NCI-H2171 treated with DMSO at 0.1 percent for 48 hours (cell line): ENCODE measurements around the gene MAG.

Source experiments
- DNase-seq: peaks from one replicate; lab custom pipeline; 2025; lab: John Stamatoyannopoulos, UW

The MAG gene

DNA sequence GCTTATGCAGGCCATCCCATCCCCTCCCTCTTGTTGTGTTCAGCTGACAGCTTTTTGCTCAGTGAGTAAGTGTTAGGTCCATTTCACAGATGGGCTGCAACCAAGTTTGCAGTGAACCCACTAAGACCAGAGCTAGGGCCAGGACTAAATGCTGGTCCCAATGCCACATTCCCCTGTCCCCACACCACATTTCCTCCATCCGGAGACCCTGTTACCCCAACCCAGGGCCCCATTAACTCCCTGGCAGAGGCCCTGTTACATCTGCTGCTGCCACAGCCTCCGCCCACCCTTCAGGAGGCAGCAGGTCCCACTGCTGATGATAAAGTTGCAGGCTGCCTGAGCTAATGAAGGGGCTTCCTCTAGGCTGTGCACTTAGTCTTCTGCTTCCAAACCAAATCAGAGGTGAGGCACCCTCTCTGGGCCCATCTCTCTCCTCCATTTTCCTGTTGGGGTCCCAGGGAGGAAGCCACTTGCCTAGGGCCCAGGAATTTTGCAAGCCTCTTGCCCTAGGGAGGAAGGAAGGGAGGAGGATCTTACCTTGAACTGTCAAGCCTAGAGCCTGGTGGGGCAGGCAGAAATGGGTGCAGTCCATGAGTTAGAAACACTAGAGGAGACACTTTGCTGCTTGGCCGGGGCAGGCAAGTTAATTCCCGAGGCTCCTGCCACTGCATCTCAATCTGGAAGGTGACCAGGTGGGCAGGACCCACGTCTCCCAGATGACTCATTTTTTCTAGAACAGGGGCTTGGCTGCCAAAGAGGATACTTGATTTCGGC lies 26.6 kb upstream of the MAG start:
- DNase-seq, result peak; percentile 3

GRCh38 chr19:35265900-35266519 lies 26.0 kb upstream of the MAG start:
- DNase-seq, result no peak

GRCh38 chr19:35266520-35267352 lies 25.2 kb upstream of the MAG start:
- peak; percentile 22 for DNase-seq

- DNase-seq, result no peak
Observed at GRCh38 chr19:35267353-35267817, 24.6 kb upstream of the MAG start.

DNA sequence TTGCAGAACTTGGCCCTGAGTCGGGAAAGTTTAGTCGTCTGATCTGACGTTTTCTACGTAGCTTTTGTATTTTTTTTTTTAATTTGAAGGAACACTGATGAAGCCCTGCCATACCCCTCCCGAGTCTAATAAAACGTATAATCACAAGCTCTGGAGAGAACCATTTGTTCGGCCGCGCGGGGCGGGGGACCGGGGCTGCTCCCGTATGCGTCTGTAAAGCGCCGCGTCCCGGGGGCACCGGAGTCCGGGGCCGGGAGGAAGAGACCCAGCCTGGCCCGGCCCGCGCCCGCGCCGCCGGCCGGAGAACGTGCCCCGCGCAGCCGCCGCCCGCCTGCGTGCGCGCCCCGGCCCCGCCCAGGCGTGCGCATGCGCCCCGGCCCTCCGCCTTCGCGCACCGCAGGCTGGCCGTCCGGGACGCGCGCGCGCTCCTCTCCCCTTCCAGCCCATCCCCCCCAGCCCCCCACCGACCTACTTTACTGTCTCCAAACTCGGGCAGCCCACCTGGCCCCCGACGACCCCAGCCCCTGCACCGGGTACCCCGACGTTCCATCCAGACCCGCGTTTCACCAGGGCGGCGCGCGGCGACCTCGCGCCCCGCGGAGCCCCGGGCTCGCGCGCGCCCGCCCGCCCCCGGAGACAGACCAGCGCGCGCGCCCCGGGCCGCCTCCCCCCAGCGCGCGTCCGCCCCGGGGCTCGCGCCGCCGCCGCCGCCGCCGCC lies 24.0 kb upstream of the MAG start:
- peak; percentile 67 for DNase-seq

- DNase-seq, result peak; percentile 73
Observed at GRCh38 chr19:35268536-35269437, 23.2 kb upstream of the MAG start, which contains the start of gene USF2. USF2 (plus strand) TSS chr19:35268962; CDS start chr19:35269102, 140 bp downstream.

GRCh38 chr19:35269438-35270117 lies 22.4 kb upstream of the MAG start:
- peak; percentile 71 for DNase-seq

DNA sequence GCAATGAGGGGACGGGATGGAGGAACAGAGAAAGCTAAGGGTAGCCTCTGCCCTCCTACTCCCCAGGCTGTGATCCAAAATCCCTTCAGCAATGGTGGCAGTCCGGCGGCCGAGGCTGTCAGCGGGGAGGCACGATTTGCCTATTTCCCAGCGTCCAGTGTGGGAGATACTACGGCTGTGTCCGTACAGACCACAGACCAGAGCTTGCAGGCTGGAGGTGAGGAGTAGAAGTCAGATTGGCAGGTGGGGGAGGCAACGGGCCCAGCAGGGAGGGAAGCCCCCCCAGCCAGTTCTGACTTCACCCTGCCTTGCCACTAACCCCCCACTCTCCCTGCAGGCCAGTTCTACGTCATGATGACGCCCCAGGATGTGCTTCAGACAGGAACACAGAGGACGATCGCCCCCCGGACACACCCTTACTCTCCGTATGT lies 21.6 kb upstream of the MAG start:
- DNase-seq, result no peak

DNA sequence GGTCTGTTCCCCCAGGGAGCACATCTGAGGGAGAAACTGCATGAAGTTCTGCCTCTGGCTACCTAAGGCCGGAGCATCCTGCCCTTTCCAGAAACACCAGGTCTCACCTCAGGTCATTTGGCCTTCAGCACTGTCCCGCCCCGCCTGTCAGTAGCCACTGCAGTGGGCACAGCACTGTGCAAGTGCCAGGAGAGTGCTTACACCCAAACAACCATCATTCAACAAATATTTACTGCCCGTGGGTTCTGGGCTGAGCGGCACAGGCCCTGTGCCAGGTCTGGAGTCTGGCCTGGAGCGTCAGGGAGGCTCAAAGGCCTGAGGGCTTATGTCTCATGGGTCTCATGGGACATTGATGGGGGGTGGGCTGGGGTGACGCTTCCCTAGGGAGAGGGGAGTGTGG lies 20.4 kb upstream of the MAG start:
- DNase-seq, result no peak

DNA sequence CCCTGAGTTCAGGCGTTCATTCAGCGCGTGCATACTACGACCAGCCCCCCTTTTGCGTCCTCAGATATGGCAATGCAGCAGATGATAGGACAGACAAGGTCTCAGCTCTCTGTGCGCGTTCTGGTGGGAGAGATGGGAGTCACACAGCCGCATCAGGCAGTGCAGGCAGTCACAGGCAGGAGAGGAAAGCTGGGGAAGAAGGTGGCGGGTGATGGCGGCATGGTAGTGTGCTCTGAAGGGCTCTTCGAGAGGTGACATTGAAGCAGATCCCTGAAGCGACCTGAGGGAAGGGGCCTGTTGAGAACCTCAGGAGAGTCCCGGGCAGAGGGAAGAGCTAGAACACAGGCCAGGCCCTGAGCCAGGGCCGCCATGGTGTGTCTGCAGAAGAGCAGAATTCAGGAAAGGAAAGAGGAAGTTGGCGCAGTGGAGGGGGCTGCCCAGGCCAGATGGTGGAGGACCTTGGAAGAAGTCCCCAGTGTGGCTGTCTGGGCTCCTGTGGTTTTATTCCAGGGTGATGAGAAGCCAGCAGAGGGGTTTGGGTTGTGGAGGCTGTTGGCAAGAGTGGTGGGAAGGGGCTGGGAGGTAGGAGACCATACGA lies 19.7 kb upstream of the MAG start:
- no peak for DNase-seq

DNA sequence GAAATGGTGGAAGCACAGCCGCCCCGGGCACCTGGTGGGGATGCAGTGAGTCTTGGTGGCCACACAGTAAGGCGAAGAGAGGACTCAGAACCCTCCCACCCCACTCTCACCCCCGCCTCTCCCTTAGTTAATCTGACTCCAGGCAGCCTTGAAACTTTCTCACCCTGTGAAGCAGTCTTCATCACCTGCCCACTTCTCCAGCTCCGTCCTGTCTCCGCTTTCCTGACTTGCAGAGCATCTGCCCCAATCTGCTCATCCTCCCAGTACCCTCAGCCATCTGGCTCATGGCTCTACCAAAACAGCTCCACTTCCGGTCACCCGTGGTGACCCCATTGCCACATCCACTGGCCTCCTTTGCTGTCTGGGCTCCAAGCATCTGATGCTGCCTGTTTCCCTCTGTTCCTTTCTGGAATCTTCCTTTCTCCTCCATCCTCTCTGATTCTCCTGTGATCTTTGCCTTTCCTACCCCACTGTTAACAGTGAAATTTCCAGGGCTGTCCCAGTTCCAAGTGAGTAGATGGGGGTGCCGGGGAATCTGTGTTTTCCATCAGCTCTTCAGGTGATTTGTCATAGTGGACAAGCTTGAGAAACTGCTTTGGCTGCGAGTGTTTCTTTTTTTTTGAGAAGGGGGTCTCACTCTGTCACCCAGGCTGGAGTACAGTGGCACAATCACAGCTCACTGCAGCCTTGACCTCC lies 18.9 kb upstream of the MAG start:
- DNase-seq, result no peak

- DNase-seq, result no peak
Observed at GRCh38 chr19:35273686-35274259, 18.2 kb upstream of the MAG start.

DNA sequence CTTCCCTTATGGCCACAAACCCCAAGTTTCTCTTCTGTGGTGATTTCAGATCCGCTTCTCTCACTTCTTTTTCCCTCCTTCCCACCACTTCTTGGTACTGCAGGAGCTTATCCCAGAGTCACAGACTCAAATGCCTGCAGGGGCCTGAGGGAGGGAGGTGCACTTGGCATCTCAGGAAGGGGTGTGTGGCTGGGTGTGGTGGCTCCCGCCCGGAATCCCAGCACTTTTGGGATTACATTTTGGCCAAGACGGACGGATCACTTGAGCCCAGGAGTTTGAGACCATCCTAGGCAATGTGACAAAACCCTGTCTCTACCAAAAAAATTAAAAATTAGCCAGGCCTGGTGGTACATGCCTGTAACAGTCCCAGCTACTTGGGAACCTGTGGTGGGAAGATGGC lies 17.6 kb upstream of the MAG start:
- DNase-seq, result no peak

- DNase-seq, result no peak
Observed at GRCh38 chr19:35276706-35277281, 15.2 kb upstream of the MAG start.

DNA sequence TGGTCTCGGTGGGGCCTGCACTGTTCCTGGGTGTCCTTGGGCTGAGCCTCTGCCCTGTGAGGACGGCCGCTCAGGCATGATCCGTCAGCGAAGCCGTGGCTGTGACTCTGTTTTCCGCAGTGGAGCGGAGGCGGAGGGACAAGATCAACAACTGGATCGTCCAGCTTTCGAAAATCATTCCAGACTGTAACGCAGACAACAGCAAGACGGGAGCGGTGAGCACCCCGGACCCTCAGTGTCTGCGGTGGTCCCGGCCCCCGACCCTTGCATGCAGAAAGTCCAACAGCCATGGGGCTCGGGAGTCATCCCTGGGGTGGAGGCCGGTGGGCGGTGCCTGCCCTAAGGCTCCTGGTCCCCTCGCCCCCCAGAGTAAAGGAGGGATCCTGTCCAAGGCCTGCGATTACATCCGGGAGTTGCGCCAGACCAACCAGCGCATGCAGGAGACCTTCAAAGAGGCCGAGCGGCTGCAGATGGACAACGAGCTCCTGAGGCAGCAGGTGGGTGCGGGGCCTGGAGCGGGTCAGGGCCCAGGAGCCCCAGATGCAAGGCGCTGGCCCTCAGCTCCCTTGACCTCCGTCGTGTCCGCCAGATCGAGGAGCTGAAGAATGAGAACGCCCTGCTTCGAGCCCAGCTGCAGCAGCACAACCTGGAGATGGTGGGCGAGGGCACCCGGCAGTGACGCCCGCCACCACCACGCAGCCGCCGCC lies 13.2 kb upstream of the MAG start:
- no peak for DNase-seq

DNA sequence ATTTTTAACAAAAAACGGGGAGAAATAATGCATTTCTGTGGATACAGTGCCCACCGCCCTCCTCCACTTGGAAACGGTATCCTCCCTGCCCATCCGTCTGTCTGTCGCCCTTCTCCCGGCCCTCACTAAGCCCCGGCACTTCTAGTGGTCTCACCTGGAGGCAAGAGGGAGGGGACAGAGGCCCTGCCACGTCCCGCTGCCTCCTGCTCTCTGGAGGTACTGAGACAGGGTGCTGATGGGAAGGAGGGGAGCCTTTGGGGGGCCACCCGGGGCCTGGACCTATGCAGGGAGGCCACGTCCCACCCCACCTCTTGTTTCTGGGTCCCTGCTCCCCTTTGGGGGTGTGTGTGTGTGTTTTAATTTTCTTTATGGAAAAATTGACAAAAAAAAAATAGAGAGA lies 12.6 kb upstream of the MAG start:
- DNase-seq, result no peak

- peak; percentile 79 for DNase-seq
Observed at GRCh38 chr19:35279985-35280821, 11.8 kb upstream of the MAG start.
